ENCODE data around the gene EMC7. TPM values are rescaled to one million over a fixed set of nuclear protein-coding genes. Genes with fewer than 3 reads are reported as not detected.

The EMC7 gene
- total and polyA plus RNA-seq, 2 of the 4 experiments (the other 2 are of a cell fraction) = 46.6 to 76.4 TPM

- no peaks in the 10 kb centered on the region for H3K79me1 ChIP-seq (ENCODE audit: low read depth in 1 of 2, low read length in 2 of 2)
- H2BK5ac ChIP-seq (ENCODE audit: low read depth, low read length, poor library complexity, severe bottlenecking) = no peak overlapping the region
- no peak overlapping the region for H2AK5ac ChIP-seq (ENCODE audit: low read depth, low read length)
- H2BK15ac ChIP-seq (ENCODE audit: low read depth, low read length) = no peak overlapping the region
- in situ Hi-C loops (cut with MboI; ENCODE audit: low sequenced_read_pairs) (loop anchor here (25.0 kb wide), 1 partner anchor 463 kb away; the partner anchor contains the start of gene GOLGA8B), intact Hi-C loops (cut with micrococcal nuclease) (no loop called here), dilution Hi-C loops (cut with HindIII; ENCODE audit: low sequenced_read_pairs, unreplicated experiment) (no loop called here)
- no peak overlapping the region for H2BK20ac ChIP-seq (ENCODE audit: low read depth, low read length)
- no peak for DNase-seq
- H3K9ac ChIP-seq (ENCODE audit: low read depth, low read length) = no peak overlapping the region
- H3K56ac ChIP-seq (ENCODE audit: extremely low read depth, insufficient read depth, low read length) = no peak overlapping the region
- H3K18ac ChIP-seq (ENCODE audit: low read depth, low read length) = no peak overlapping the region
- no peak for ATAC-seq (ENCODE audit: low read depth)
- H4K20me1 ChIP-seq (ENCODE audit: insufficient read depth, low read length) = peaks cover 5% of the 10 kb centered on the region; the same call in 1 of the 2 replicates
- H3K27ac ChIP-seq (ENCODE audit: insufficient read depth, low read length) = no peak overlapping the region
- no peak overlapping the region for H3K4me2 ChIP-seq (ENCODE audit: low read depth, low read length)
- H3K4me1 ChIP-seq (ENCODE audit: control insufficient read depth, insufficient read depth, low read length) = 0 out of 2 replicates have a peak, but pooled peaks cover 1% of the 10 kb centered on the region
- no peaks in the 10 kb centered on the region; the same call in 1 of the 2 replicates for H3K9me1 ChIP-seq (ENCODE audit: insufficient read depth, low read length)
- no peaks in the 10 kb centered on the region for H3K36me3 ChIP-seq (ENCODE audit: control insufficient read depth, insufficient read depth, low read length)
- POLR2A ChIA-PET (ENCODE audit: unreplicated experiment) = no interaction called here
- TF ChIP-seq SMC3 (IDR thresholded peaks at IDR 0.05; ENCODE audit: low read depth, low read length) (no peak), FOS (IDR thresholded peaks at IDR 0.05; ENCODE audit: low read depth, low read length) (no peak), MAFK (IDR thresholded peaks at IDR 0.05; ENCODE audit: low read depth, low read length) (no peak), RAD21 (IDR thresholded peaks at IDR 0.05; ENCODE audit: low read length) (no peak), CEBPB (IDR thresholded peaks at IDR 0.05; ENCODE audit: low read depth, low read length) (no peak), RCOR1 (IDR thresholded peaks at IDR 0.05; ENCODE audit: insufficient replicate concordance, low read length) (no peak), MXI1 (IDR thresholded peaks at IDR 0.05; ENCODE audit: borderline replicate concordance, low read depth, low read length) (no peak), CHD1 (IDR thresholded peaks at IDR 0.05; ENCODE audit: low read depth, low read length) (no peak)
- TF ChIP-seq, protein P1, sequence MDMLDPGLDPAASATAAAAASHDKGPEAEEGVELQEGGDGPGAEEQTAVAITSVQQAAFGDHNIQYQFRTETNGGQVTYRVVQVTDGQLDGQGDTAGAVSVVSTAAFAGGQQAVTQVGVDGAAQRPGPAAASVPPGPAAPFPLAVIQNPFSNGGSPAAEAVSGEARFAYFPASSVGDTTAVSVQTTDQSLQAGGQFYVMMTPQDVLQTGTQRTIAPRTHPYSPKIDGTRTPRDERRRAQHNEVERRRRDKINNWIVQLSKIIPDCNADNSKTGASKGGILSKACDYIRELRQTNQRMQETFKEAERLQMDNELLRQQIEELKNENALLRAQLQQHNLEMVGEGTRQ (IDR thresholded peaks at IDR 0.05; ENCODE audit: low read depth, low read length) = no peak
- 100% methylated on average over 1 of the region's 4 CpGs; no CpG with 5 or more reads in 1 of the 2 experiments for WGBS, 2 experiments (ENCODE audit: extremely low coverage in 2 of 2, insufficient read length in 1 of 2)
- no peaks in the 10 kb centered on the region for H3K9me3 ChIP-seq (ENCODE audit: control insufficient read depth, insufficient read depth, low read length)
- no peak overlapping the region for H2AFZ ChIP-seq (replicated peaks; ENCODE audit: low read length, poor library complexity)
- no peak overlapping the region for H3K23ac ChIP-seq (ENCODE audit: low read depth, low read length)
- CTCF ChIA-PET = no interaction called here
- no peak overlapping the region for H4K5ac ChIP-seq (ENCODE audit: low read depth, low read length)
- H2BK120ac ChIP-seq (ENCODE audit: low read depth, low read length) = no peak overlapping the region
- BruUV-seq (replicated peaks) = no TSS peak
- no peak overlapping the region for H3K4me3 ChIP-seq (ENCODE audit: insufficient read depth, low read depth, low read length)
- H4K91ac ChIP-seq (ENCODE audit: insufficient read depth, low read depth, low read length) = no peak overlapping the region
- no peak overlapping the region for H3K4ac ChIP-seq (ENCODE audit: low read depth, low read length)
- H3K14ac ChIP-seq (replicated peaks; ENCODE audit: low read depth, low read length) = no peak overlapping the region
- no peak overlapping the region for H2AK9ac ChIP-seq (replicated peaks; ENCODE audit: low read depth, low read length, poor library complexity)
- H4K8ac ChIP-seq (ENCODE audit: low read depth in 2 of 2, low read length in 2 of 2) = no peak overlapping the region
- H3K27me3 ChIP-seq (ENCODE audit: control insufficient read depth, insufficient read depth, low read length) = no peaks in the 10 kb centered on the region
These were observed 23.0 kb upstream of the EMC7 start for GRCh38 chr15:34124651-34125050.
